Measurements from ENCODE around the gene IL36A.

IL36A gene

GRCh38 chr2:113005030-113005509 is at the start of gene IL36A:
IL36A (plus strand) TSS chr2:113005459; CDS start chr2:113005872, 413 bp downstream.
- DNase-seq (ENCODE audit: low read depth in 2 of 2) = no peak

- no peak for DNase-seq (ENCODE audit: low read depth in 2 of 2)
Observed at GRCh38 chr2:112957511-112957910, 47.7 kb upstream of the IL36A start.

GRCh38 chr2:112958428-112959108 is 46.7 kb upstream of the IL36A start:
- no peak for DNase-seq (ENCODE audit: low read depth in 2 of 2)

GRCh38 chr2:112959109-112959812 is 46.0 kb upstream of the IL36A start:
- DNase-seq (ENCODE audit: low read depth in 2 of 2) = no peak

GRCh38 chr2:112960230-112960825 is 44.9 kb upstream of the IL36A start:
- no peak for DNase-seq (ENCODE audit: low read depth in 2 of 2)

GRCh38 chr2:112962308-112963175 is 42.7 kb upstream of the IL36A start:
- no peak for DNase-seq (ENCODE audit: low read depth in 2 of 2)

GRCh38 chr2:112967023-112967422 is 38.2 kb upstream of the IL36A start:
- DNase-seq (ENCODE audit: low read depth in 2 of 2) = no peak

GRCh38 chr2:112972423-112973086 is 32.7 kb upstream of the IL36A start:
- DNase-seq (ENCODE audit: low read depth in 2 of 2) = no peak

- no peak for DNase-seq (ENCODE audit: low read depth in 2 of 2)
Observed at GRCh38 chr2:112973156-112973555, 32.1 kb upstream of the IL36A start.

GRCh38 chr2:112977559-112978056 is 27.7 kb upstream of the IL36A start, which contains the start of gene IL36G:
IL36G (plus strand) TSS chr2:112978006; CDS start chr2:112978639, 633 bp downstream.
- no peak for DNase-seq (ENCODE audit: low read depth in 2 of 2)

GRCh38 chr2:112979731-112980130 is 25.5 kb upstream of the IL36A start:
- DNase-seq (ENCODE audit: low read depth in 2 of 2) = no peak

- DNase-seq (ENCODE audit: low read depth in 2 of 2) = no peak
Observed at GRCh38 chr2:112980537-112980936, 24.7 kb upstream of the IL36A start.

- no peak for DNase-seq (ENCODE audit: low read depth in 2 of 2)
Observed at GRCh38 chr2:112985090-112985489, 20.2 kb upstream of the IL36A start.

GRCh38 chr2:112989611-112990010 is 15.6 kb upstream of the IL36A start:
- no peak for DNase-seq (ENCODE audit: low read depth in 2 of 2)

- DNase-seq (ENCODE audit: low read depth in 2 of 2) = no peak
Observed at GRCh38 chr2:112993831-112994230, 11.4 kb upstream of the IL36A start.

GRCh38 chr2:112994648-112995047 is 10.6 kb upstream of the IL36A start:
- DNase-seq (ENCODE audit: low read depth in 2 of 2) = no peak

- DNase-seq (ENCODE audit: low read depth in 2 of 2) = no peak
Observed at GRCh38 chr2:112995346-112995920, 9.8 kb upstream of the IL36A start.

- peak; percentile 20 to 38 for DNase-seq (ENCODE audit: low read depth in 2 of 2)
Observed at GRCh38 chr2:112996635-112997034, 8.6 kb upstream of the IL36A start.

GRCh38 chr2:112997151-112997550 is 8.1 kb upstream of the IL36A start:
- DNase-seq (ENCODE audit: low read depth in 2 of 2) = no peak

- DNase-seq (ENCODE audit: low read depth in 2 of 2) = no peak
Observed at GRCh38 chr2:113000436-113000835, 4.8 kb upstream of the IL36A start.

GRCh38 chr2:113002677-113003076 is 2.6 kb upstream of the IL36A start:
- DNase-seq (ENCODE audit: low read depth in 2 of 2) = no peak

Measured in stimulated activated CD8-positive, alpha-beta memory T cell treated with anti-CD3 and anti-CD28 coated beads, Interleukin-2, amount 100 ng/mL, for 1 hour (primary cell).